ENCODE results near the gene CLDN7.

DNA sequence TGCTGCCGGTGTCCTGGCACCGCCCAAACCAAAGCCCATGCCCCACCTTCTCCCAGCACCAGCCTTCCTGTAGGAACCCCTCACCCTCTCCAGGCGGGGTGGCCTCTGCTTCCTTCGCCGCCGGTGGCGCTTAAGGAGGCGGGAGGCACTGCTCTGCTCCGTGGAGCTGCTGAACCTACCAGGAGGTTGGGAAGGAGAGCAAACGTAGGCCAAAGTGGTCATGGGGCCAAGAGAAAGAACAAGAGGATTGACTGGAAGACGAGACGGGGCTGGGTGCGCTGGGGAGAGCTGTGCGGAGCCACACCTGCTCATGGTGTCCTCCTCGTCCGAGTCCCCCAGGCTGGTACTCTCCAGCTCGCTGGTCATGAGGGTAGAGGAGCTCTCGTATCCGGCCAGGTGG lies 32.8 kb downstream of the CLDN7 start:
- no peak for TF ChIP-seq SUZ12 (IDR thresholded peaks at IDR 0.05; ENCODE audit: extremely low read depth, insufficient read depth, insufficient read length)
- no peak for TF ChIP-seq YY1 (IDR thresholded peaks at IDR 0.05; ENCODE audit: insufficient read depth, insufficient read length)
